IMR-90 (cell line): ENCODE measurements around the gene PRSS8. TPM values are rescaled to one million over a fixed set of nuclear protein-coding genes. Genes with fewer than 3 reads are reported as not detected.

Experiments
- ATAC-seq: fragments of 200-7000 bp; cut with Tn5 transposase; 2 replicates; pipeline ENCODE4 v1.9.1; 2020; ENCODE audit warnings: low read depth, mild to moderate bottlenecking, moderate library complexity
- BruUV-seq: library from RNA; stranded (reverse); fragments of 400-500 nt; replicated peaks from 2 replicates; lab custom pipeline; 2021; lab: Mats Ljungman, UMichigan
- CTCF ChIA-PET: fragments of 300-600 bp; formaldehyde crosslinking; extraction: SDS; loops from one replicate; lab custom pipeline; 2021; ENCODE audit warnings: antibody characterized with exemption; lab: Yijun Ruan, JAX
- POLR2A ChIA-PET: fragments of 300-600 bp; sonication (Branson Sonifier 250); formaldehyde crosslinking; loops from one replicate; lab custom pipeline; 2022; ENCODE audit warnings: antibody characterized with exemption; ENCODE audit not compliant: unreplicated experiment; lab: Charles Lee
- DNase-seq: peaks from one replicate; pipeline ENCODE4 v3.0.0; 2013
- H2AFZ ChIP-seq: replicated peaks from 2 replicates; pipeline ENCODE3; 2013; ENCODE audit warnings: low read length, mild to moderate bottlenecking; ENCODE audit not compliant: poor library complexity
- H2AK5ac ChIP-seq: 2 replicates; pipeline ENCODE4 v1.6.1; 2013; ENCODE audit warnings: low read depth, low read length, inconsistent platforms
- H2AK9ac ChIP-seq: replicated peaks from 2 replicates; pipeline ENCODE3; 2013; ENCODE audit warnings: mild to moderate bottlenecking, low read depth, low read length, moderate library complexity; ENCODE audit not compliant: poor library complexity
- H2BK120ac ChIP-seq: 2 replicates; pipeline ENCODE4 v1.6.1; 2013; ENCODE audit warnings: low read depth, low read length, inconsistent platforms
- H2BK15ac ChIP-seq: 3 replicates; pipeline ENCODE4 v1.6.1; 2013; ENCODE audit warnings: low read depth, low read length, inconsistent platforms
- H2BK20ac ChIP-seq: 2 replicates; pipeline ENCODE4 v1.6.1; 2013; ENCODE audit warnings: low read depth, mild to moderate bottlenecking, inconsistent platforms, low read length, moderate library complexity
- H2BK5ac ChIP-seq: 2 replicates; pipeline ENCODE4 v1.6.1; 2013; ENCODE audit warnings: mild to moderate bottlenecking, low read depth, low read length, inconsistent platforms; ENCODE audit not compliant: poor library complexity, severe bottlenecking
- H3K14ac ChIP-seq: replicated peaks from 2 replicates; pipeline ENCODE4 v1.6.1; 2013; ENCODE audit warnings: low read depth, low read length, inconsistent platforms
- H3K18ac ChIP-seq: 2 replicates; pipeline ENCODE4 v1.6.1; 2013; ENCODE audit warnings: low read depth, low read length, control low read depth
- H3K23ac ChIP-seq: 2 replicates; pipeline ENCODE4 v1.6.1; 2013; ENCODE audit warnings: low read depth, low read length, inconsistent platforms
- H3K27ac ChIP-seq: 2 replicates; pipeline ENCODE4 v1.5.1; 2013; ENCODE audit warnings: mild to moderate bottlenecking, control low read depth, low read length; ENCODE audit not compliant: insufficient read depth
- H3K27me3 ChIP-seq: 2 replicates; pipeline ENCODE4 v1.6.1; 2013; ENCODE audit warnings: low read length; ENCODE audit not compliant: control insufficient read depth, insufficient read depth
- H3K36me3 ChIP-seq: 2 replicates; pipeline ENCODE4 v1.6.1; 2013; ENCODE audit warnings: low read length, mixed read lengths; ENCODE audit not compliant: control insufficient read depth, insufficient read depth
- H3K4ac ChIP-seq: 2 replicates; pipeline ENCODE4 v1.6.1; 2013; ENCODE audit warnings: low read depth, low read length, inconsistent platforms
- H3K4me1 ChIP-seq: 2 replicates; pipeline ENCODE4 v1.6.1; 2013; ENCODE audit warnings: low read length, mixed read lengths; ENCODE audit not compliant: control insufficient read depth, insufficient read depth
- H3K4me2 ChIP-seq: 2 replicates; pipeline ENCODE4 v1.6.1; 2013; ENCODE audit warnings: low read depth, mild to moderate bottlenecking, control low read depth, low read length, moderate library complexity
- H3K4me3 ChIP-seq: 2 replicates; pipeline ENCODE4 v1.5.1; 2013; ENCODE audit warnings: low read depth, mild to moderate bottlenecking, control low read depth, low read length, moderate library complexity; ENCODE audit not compliant: insufficient read depth
- H3K56ac ChIP-seq: 2 replicates; pipeline ENCODE4 v1.6.1; 2013; ENCODE audit warnings: low read length, inconsistent platforms; ENCODE audit not compliant: insufficient read depth; ENCODE audit errors: extremely low read depth
- H3K79me1 ChIP-seq, 2 experiments: 2 replicates each; pipeline ENCODE4 v1.6.1; 2013; ENCODE audit warnings: low read length in 2 of 2, inconsistent platforms in 1 of 2, low read depth in 1 of 2
- H3K9ac ChIP-seq: 2 replicates; pipeline ENCODE4 v1.6.1; 2013; ENCODE audit warnings: low read depth, low read length, control low read depth
- H3K9me1 ChIP-seq: 2 replicates; pipeline ENCODE4 v1.6.1; 2013; ENCODE audit warnings: low read length, inconsistent platforms; ENCODE audit not compliant: insufficient read depth
- H3K9me3 ChIP-seq: 2 replicates; pipeline ENCODE4 v1.6.1; 2013; ENCODE audit warnings: low read length; ENCODE audit not compliant: control insufficient read depth, insufficient read depth
- H4K20me1 ChIP-seq: 2 replicates; pipeline ENCODE4 v1.6.1; 2013; ENCODE audit warnings: low read length, inconsistent platforms; ENCODE audit not compliant: insufficient read depth
- H4K5ac ChIP-seq: 2 replicates; pipeline ENCODE4 v1.6.1; 2013; ENCODE audit warnings: mild to moderate bottlenecking, low read depth, low read length, control low read depth
- H4K8ac ChIP-seq, 2 experiments: 2 replicates each; pipeline ENCODE4 v1.6.1; 2013; ENCODE audit warnings: low read depth in 2 of 2, low read length in 2 of 2, control low read depth in 1 of 2, inconsistent platforms in 1 of 2
- H4K91ac ChIP-seq: 2 replicates; pipeline ENCODE4 v1.6.1; 2013; ENCODE audit warnings: low read depth, low read length, inconsistent platforms; ENCODE audit not compliant: insufficient read depth
- CEBPB ChIP-seq: IDR thresholded peaks from 2 replicates; pipeline ENCODE4 v1.6.1; 2012; ENCODE audit warnings: low read depth, low read length, improper control_type of control experiment
- CHD1 ChIP-seq: IDR thresholded peaks from 2 replicates; pipeline ENCODE4 v1.6.1; 2012; ENCODE audit warnings: low read depth, low read length, improper control_type of control experiment
- FOS ChIP-seq: fragments of 150-350 bp; IDR thresholded peaks from 2 replicates; pipeline ENCODE4 v1.6.1; 2016; ENCODE audit warnings: low read depth, low read length
- MAZ ChIP-seq: IDR thresholded peaks from 2 replicates; pipeline ENCODE4 v1.6.1; 2012; ENCODE audit warnings: low read depth, mild to moderate bottlenecking, low read length, improper control_type of control experiment, moderate library complexity, borderline replicate concordance
- MXI1 ChIP-seq: IDR thresholded peaks from 2 replicates; pipeline ENCODE4 v1.6.1; 2012; ENCODE audit warnings: low read depth, mild to moderate bottlenecking, low read length, moderate library complexity, borderline replicate concordance
- RAD21 ChIP-seq: IDR thresholded peaks from 2 replicates; pipeline ENCODE4 v1.6.1; 2012; ENCODE audit warnings: low read length, improper control_type of control experiment
- RCOR1 ChIP-seq: IDR thresholded peaks from 2 replicates; pipeline ENCODE4 v1.6.1; 2012; ENCODE audit warnings: mild to moderate bottlenecking, low read length, improper control_type of control experiment; ENCODE audit not compliant: insufficient replicate concordance
- RFX5 ChIP-seq: IDR thresholded peaks from 2 replicates; pipeline ENCODE4 v1.8.0; 2012; ENCODE audit warnings: low read depth, mild to moderate bottlenecking, low read length, moderate library complexity
- SMC3 ChIP-seq: fragments of 150-350 bp; IDR thresholded peaks from 2 replicates; pipeline ENCODE4 v1.6.1; 2016; ENCODE audit warnings: low read depth, mild to moderate bottlenecking, antibody characterized with exemption, low read length, moderate library complexity
- WGBS, 2 experiments: methylation state at CpG; one replicate each; pipeline versions ENCODE4 v1.1.5 to v1.1.7; 2013; ENCODE audit warnings: missing lambda C conversion rate in 2 of 2; ENCODE audit not compliant: insufficient read length in 1 of 2; ENCODE audit errors: extremely low coverage in 2 of 2; 5-methylcytosine and 5-hydroxymethylcytosine counted together
- dilution Hi-C: fragments of 300-500 bp; cut with HindIII; formaldehyde crosslinking; loops from one replicate; pipeline ENCODE4 v1.14.3; 2018; ENCODE audit warnings: low sequenced_read_pairs; ENCODE audit not compliant: unreplicated experiment
- in situ Hi-C: fragments of 300-500 bp; cut with MboI; formaldehyde crosslinking; loops from 3 replicates; pipeline ENCODE4 v1.14.3; 2019; ENCODE audit warnings: low sequenced_read_pairs, inconsistent platforms, mixed read lengths
- intact Hi-C: fragments of 100-400 bp; cut with micrococcal nuclease; formaldehyde crosslinking; loops from 2 replicates; pipeline ENCODE4 v1.10.0; 2022
- polyA plus RNA-seq, 3 experiments: library from polyadenylated mRNA; depleted of rRNA; stranded (reverse); fragments of >200 nt; gene quantifications; 2 replicates each; pipeline ENCODE4 v1.2.3, GENCODE V29; 2012; ENCODE audit warnings: low replicate concordance in 1 of 3
- total RNA-seq: library from RNA; depleted of rRNA; stranded (reverse); fragments of >200 nt; gene quantifications from 2 replicates; pipeline ENCODE4 v1.2.3, GENCODE V29; 2012
- TF ChIP-seq, protein P1 (sequence below): fragments of 150-350 bp; IDR thresholded peaks from 2 replicates; pipeline ENCODE4 v1.6.1; 2016; ENCODE audit warnings: low read depth, mild to moderate bottlenecking, low read length, moderate library complexity, borderline replicate concordance

PRSS8 gene
- total and polyA plus RNA-seq, 2 of the 4 experiments (the other 2 are of a cell fraction): not detected

- no peak overlapping the region for H3K9ac ChIP-seq
- H3K4me3 ChIP-seq: no peak overlapping the region
- no CpG with 5 or more reads among the region's 5 CpGs for WGBS, 2 experiments
- H3K9me3 ChIP-seq: no peaks in the 10 kb centered on the region
- dilution Hi-C loops (no loop called here), in situ Hi-C loops (loop anchor here (10.0 kb wide), 1 partner anchor 99 kb away; the partner anchor contains the start of gene HSD3B7), intact Hi-C loops (no loop called here)
- DNase-seq (no peak), ATAC-seq (no peak)
- H2BK5ac ChIP-seq: no peak overlapping the region
- H3K36me3 ChIP-seq: peaks cover 71% of the 10 kb centered on the region
- no peak overlapping the region for H2BK20ac ChIP-seq
- no peak overlapping the region for H2BK15ac ChIP-seq
- H4K8ac ChIP-seq: no peak overlapping the region
- no peak overlapping the region for H3K14ac ChIP-seq
- no peak overlapping the region for H4K91ac ChIP-seq
- TF ChIP-seq MAZ (no peak), RAD21 (no peak), RFX5 (no peak), CEBPB (no peak), CHD1 (no peak), RCOR1 (no peak), FOS (no peak), MXI1 (no peak), SMC3 (no peak)
- TF ChIP-seq, protein P1, sequence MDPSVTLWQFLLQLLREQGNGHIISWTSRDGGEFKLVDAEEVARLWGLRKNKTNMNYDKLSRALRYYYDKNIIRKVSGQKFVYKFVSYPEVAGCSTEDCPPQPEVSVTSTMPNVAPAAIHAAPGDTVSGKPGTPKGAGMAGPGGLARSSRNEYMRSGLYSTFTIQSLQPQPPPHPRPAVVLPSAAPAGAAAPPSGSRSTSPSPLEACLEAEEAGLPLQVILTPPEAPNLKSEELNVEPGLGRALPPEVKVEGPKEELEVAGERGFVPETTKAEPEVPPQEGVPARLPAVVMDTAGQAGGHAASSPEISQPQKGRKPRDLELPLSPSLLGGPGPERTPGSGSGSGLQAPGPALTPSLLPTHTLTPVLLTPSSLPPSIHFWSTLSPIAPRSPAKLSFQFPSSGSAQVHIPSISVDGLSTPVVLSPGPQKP: no peak
- H3K27me3 ChIP-seq: no peaks in the 10 kb centered on the region
- H2BK120ac ChIP-seq: no peak overlapping the region
- peaks cover 3% of the 10 kb centered on the region; the same call in 1 of the 2 replicates for H3K9me1 ChIP-seq
- no peak overlapping the region for H3K4ac ChIP-seq
- no peak overlapping the region for H4K5ac ChIP-seq
- no peak overlapping the region for H3K56ac ChIP-seq
- CTCF ChIA-PET: no interaction called here
- peaks cover 21% of the 10 kb centered on the region for H4K20me1 ChIP-seq
- H2AFZ ChIP-seq: no peak overlapping the region
- no peak overlapping the region for H2AK5ac ChIP-seq
- POLR2A ChIA-PET: no interaction called here
- H3K23ac ChIP-seq: no peak overlapping the region
- no peak overlapping the region for H3K18ac ChIP-seq
- H3K4me1 ChIP-seq: no peaks in the 10 kb centered on the region
- peaks cover 14 to 48% of the 10 kb centered on the region in 2 experiments for H3K79me1 ChIP-seq
- BruUV-seq: no TSS peak
- no peak overlapping the region for H2AK9ac ChIP-seq
- no peak overlapping the region for H3K4me2 ChIP-seq
- no peak overlapping the region for H3K27ac ChIP-seq
Measured at GRCh38 chr16:31083556-31083955, 52.0 kb downstream of the PRSS8 start.
